HG03571 (cell line): ENCODE data around the gene IFNGR1.

Experiments used
- ATAC-seq: cut with Tn5 transposase; IDR thresholded peaks from one replicate; pipeline ENCODE4 v1.9.1; 2021; ENCODE audit not compliant: unreplicated experiment

The IFNGR1 gene

GRCh38 chr6:137177611-137178010 lies 41.6 kb downstream of the IFNGR1 start:
- ATAC-seq = no peak

GRCh38 chr6:137176729-137177128 lies 42.5 kb downstream of the IFNGR1 start:
- ATAC-seq = no peak

GRCh38 chr6:137175868-137176245 lies 43.3 kb downstream of the IFNGR1 start:
- ATAC-seq = no peak

DNA sequence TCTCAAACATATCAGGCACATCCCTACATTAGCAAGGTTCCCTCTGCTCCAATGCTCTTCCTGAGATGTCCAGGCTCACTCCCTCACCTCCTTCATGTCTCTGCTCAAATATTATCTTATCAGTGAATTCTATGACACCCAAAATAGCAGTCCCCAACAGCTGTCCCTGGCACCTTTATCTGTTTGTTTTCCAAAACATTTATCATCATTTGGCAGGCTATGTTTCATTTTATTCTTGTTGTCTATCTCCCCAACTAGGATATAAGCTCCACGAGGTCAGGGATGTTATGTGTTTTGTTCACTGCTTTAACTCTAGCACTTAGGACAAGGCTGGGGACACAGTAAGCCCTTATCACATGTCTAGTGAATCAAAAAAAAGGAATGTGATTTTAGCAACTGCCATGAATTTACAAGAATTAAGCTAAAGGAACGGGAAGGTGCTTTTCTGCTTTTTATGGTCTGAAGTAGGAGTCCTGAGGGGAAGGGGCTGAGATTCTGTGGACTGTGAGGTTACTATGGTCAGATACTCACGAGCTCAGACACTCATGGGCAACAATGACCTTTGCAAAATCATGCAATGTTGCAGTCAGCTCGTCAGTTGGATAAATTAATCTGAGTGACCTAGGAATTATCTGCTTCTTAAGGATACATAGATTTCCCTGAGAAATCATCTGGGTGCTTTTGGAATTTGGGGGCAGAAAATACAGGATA lies 43.9 kb downstream of the IFNGR1 start:
- no peak for ATAC-seq

DNA sequence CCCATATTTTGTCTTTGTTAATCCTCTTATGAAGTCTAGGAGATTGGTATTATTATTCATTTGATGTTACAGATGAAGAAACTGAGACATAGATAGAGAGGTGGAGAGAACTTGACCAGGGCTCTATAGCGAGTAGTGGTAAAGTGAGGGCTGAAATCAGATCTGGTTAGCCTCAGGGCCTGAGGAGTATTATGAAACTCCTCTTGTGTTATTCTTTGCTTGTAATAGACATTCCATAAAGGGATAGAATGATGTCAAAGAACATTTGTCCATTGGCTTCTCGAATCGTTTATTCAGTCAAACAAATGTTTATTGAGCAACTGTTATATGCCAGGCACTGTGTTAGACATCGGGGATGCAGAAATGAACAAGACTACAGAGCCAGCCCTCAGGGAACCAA lies 45.7 kb downstream of the IFNGR1 start, which contains the start of gene IL22RA2:
Gene IL22RA2 (minus strand): TSS at position 144 of the 400 bp plus-strand sequence. CDS start 11,895 bp downstream, outside the sequence.
- no peak for ATAC-seq

DNA sequence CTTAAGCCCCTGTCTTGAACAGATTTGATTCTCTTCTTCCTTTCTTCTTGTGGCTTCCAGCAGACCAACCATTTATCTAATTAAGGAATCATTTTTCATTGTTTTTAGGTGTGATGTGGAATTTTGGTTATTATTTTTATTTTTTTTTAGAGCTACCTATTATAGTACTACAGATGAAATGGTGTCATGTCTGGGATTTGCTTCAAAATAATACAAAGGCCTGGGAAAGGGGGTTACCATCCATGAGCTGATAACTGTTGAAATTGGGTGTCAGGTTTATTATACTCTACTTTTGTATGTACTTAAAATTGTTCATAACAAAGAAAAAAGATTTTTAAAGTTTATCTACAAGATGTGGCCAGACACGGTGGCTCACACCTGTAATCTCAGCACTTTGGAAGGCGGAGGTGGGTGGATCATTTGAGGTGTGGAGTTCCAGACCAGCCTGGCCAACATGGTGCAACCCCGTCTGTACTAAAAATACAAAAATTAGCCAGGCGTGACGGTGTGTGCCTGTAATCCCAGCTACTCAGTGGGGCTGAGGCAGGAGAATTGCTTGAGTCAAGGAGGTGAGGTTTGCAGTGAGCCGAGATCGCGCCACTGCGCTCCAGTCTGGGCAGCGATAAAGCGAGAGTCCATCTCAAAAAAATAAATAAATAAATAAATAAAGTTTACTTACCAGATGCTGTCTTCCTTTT lies 46.3 kb downstream of the IFNGR1 start:
- no peak for ATAC-seq

DNA sequence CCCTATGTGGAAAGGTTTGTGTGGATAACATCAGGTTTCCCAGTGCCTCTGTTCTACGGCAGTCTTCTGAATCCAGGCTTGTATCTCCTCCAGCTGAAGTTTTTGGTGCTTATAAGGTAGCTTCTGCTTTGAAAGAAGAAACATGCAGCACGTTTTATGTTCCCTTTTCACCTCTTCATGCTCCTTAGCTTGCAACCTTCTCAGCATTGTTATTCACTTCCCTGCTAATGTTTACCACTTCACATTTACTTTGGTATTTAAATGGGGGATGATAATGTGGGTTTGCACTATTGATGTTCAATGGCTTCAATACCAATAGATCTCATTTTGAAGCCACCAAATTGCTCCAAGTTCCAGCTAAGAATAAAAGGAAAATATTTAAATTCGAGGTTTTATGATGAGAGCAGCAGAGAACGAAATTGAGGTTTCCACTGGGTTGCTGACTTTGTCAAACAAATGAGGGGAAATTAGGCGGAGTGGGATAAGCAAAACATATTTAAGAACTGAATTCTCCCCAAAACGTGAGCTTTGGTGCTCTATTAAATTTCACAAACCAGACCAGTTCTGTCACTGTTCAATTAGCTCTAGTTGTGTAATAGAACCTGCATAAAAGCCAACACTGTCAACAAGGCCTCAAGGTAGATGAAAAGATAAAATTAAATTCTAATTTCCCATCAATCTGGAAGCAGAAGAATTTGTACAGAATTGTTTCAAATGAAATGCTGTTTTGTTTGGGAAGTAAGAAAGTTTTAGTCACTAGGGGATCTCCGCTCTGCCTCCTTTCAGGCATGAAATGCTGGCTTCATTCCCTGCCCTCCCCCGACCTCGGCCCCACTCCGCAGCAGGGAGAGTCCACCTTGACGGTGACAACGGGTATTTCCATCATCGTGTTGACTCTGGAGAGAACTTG lies 47.1 kb downstream of the IFNGR1 start:
- no peak for ATAC-seq

GRCh38 chr6:137171053-137171374 lies 48.2 kb downstream of the IFNGR1 start:
- ATAC-seq = no peak

DNA sequence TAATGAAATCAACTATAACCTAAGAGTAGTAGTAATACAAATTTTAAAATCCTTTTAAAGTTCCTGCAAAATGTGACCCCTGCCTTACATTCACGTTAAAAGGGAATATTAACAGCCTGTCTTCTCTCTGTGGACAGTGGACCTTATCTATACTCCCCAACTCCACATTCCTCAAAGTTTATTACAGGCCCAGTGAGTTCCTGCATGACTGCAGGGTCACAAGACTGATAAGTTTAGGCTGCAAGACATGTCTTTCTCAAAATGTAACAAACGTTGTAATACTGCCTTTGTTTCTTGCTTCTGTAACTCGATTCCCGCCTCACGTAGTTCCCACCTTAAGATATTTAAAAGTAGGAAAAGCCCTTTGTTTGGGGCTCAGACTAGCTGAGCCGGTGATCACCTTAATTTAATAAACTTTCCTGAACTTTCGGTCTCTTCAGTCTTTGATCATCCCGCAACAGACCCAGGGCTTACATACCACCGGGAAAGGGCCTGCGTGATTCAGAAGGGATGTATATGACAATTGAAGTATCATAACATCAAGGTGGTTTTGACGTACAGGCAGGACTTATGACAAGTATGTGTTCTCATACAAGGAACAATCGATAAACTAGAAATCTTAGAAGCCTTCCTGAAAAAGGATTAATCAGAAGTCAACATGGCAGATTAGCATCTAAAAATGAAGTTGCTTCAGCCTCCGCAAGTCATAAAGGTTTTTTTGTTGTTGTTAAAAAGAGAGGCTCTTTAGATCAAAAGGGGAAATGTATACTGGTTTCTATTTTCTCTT lies 48.7 kb downstream of the IFNGR1 start:
- ATAC-seq = no peak

GRCh38 chr6:137167702-137168377 lies 51.3 kb downstream of the IFNGR1 start:
- no peak for ATAC-seq

- no peak for ATAC-seq
Measured at GRCh38 chr6:137166247-137167098, 52.7 kb downstream of the IFNGR1 start.

DNA sequence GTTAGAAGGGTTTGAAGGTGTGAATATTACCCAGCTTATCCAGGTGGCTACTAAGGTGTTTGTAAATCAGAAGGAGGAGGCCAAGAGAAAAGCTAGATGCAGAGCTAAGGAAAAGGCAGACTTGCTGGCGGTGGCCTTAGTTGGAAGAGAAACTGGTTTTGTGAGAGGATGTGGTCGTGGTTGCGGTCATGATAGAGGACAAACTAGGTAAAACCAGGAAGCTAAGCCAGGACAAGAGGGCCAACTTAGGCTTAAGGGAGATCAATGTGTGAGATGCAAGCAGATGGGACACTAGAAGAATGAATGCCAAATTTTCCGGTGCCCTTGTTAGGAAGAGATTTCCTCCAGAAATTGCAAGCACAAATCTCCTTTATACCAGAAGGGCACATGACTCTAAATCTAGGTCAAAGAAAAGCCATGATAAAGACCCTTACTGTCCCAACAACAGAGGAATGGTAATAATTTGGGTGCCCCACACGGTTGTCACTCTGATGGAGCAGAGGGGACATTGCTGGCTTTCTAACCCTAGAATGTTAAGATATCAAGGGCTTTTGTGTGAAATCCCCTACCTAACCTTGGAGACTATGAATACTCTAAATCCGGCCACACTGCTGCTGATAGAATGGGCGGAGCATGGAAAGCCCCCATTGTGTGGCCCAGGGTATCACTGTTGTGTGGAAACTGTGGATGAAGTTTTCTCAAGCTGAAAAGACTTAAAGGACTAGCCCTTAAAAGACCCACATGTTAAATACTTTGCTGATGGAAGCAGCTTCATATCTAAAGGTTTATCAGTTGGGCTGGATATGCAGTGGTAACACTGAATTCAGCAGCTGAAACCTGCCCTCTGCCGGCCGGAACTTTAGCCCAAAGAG lies 53.6 kb downstream of the IFNGR1 start:
- peak; percentile 57 for ATAC-seq

DNA sequence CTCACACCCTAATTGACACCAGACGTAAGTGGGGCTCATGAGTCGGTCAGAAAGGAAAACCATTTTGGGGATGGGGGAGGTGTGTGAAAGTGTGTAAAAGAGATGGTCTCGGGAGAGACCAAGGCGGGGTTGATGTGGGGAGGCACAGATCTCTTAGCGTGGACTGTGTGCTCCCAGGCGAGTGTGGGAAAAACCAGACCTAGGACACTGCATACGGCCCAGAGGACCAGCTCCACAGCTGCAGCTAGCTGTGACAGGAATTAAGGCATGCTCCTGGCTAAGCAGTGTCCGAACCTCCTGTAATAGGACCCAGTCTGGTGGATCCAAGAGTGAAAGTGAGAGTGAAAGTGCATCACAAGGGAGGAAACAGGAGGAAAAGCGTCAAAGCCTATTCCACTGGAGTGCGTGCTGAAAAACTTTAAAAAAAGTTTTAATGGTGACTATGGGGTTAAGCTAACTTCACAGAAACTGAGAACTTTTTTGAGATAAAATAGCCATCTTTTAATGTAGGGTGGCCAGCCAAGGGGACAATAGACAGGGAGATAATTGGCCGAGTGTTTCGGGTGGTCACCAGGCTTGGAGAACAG lies 55.4 kb downstream of the IFNGR1 start:
- ATAC-seq = no peak

- no peak for ATAC-seq
Measured at GRCh38 chr6:137162692-137163306, 56.4 kb downstream of the IFNGR1 start.

- ATAC-seq = no peak
Measured at GRCh38 chr6:137161949-137162348, 57.2 kb downstream of the IFNGR1 start.

DNA sequence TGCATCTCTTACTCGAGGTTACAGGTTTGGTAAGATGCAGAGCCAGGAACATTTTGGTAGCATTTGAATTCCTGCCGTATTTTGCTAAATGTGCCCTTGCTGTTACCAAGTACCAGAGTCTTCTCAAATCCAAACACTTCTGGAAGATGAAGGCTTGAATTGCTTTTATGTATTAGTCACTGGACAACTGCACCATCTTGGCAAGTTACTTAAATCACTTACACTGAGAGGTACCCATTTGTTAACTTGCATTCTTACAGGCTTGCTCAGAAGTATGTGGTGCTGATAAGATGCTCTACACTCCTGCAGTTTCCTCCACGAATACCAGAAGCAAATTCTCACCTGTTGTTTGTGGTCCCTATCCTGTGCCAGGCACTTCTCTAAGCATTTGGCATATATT lies 58.4 kb downstream of the IFNGR1 start:
- ATAC-seq = no peak

DNA sequence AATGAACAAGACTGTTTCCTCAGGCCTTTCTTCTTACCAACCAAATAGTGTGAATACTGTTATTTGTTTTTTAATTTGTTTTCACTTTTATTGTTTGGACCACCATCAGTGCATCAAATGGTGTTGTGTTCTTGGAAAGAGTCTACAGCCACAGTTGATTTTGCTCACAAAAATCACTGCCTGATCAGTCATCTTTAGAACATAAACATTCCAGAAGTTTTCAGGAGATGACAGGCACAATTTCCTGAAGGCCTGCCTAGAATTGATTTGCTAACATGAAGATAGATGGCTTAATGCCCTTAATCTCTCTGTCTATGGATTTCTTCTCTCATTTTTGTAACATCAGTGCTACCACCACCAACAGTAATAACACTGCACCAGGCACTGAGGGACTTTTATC lies 59.3 kb downstream of the IFNGR1 start:
- ATAC-seq = no peak

DNA sequence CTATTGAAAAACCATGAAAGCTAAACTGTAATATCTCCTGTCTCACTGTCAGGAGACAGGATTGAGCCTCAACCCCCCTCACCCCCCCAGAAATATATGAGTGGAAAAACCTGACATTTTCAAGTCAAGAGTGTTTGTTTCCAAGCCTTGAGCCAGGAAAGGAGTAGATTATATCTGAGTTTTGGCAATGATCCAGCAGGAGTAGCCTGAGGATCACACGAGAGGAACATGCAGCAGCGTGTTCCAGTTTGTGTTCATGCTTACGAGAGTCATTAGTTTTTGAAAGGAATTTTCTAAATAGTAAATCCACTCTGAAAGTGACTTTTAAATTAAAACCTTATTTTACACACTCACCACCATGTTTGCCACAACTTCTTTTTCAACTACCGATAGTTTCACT lies 61.6 kb downstream of the IFNGR1 start:
- ATAC-seq = no peak
